GM19324 (cell line): ENCODE data around the gene TRERF1.
"Not testable (repeated sequence)": the region's sequence is repeated elsewhere in the genome, so short reads cannot be mapped to it uniquely, and the experiment has no call there.

Source experiments
- ATAC-seq: cut with Tn5 transposase; IDR thresholded peaks from one replicate; pipeline ENCODE4 v1.9.1; 2021; ENCODE audit warnings: mild to moderate bottlenecking, moderate library complexity; ENCODE audit not compliant: unreplicated experiment, low FRiP score

Gene TRERF1, protein sequence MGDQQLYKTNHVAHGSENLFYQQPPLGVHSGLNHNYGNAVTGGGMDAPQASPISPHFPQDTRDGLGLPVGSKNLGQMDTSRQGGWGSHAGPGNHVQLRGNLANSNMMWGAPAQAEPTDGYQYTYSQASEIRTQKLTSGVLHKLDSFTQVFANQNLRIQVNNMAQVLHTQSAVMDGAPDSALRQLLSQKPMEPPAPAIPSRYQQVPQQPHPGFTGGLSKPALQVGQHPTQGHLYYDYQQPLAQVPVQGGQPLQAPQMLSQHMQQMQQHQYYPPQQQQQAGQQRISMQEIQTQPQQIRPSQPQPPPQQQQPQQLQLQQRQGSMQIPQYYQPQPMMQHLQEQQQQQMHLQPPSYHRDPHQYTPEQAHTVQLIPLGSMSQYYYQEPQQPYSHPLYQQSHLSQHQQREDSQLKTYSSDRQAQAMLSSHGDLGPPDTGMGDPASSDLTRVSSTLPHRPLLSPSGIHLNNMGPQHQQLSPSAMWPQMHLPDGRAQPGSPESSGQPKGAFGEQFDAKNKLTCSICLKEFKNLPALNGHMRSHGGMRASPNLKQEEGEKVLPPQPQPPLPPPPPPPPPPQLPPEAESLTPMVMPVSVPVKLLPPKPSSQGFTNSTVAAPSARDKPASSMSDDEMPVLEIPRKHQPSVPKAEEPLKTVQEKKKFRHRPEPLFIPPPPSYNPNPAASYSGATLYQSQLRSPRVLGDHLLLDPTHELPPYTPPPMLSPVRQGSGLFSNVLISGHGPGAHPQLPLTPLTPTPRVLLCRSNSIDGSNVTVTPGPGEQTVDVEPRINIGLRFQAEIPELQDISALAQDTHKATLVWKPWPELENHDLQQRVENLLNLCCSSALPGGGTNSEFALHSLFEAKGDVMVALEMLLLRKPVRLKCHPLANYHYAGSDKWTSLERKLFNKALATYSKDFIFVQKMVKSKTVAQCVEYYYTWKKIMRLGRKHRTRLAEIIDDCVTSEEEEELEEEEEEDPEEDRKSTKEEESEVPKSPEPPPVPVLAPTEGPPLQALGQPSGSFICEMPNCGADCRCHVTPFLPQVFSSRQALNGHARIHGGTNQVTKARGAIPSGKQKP (N-terminal part only)

DNA sequence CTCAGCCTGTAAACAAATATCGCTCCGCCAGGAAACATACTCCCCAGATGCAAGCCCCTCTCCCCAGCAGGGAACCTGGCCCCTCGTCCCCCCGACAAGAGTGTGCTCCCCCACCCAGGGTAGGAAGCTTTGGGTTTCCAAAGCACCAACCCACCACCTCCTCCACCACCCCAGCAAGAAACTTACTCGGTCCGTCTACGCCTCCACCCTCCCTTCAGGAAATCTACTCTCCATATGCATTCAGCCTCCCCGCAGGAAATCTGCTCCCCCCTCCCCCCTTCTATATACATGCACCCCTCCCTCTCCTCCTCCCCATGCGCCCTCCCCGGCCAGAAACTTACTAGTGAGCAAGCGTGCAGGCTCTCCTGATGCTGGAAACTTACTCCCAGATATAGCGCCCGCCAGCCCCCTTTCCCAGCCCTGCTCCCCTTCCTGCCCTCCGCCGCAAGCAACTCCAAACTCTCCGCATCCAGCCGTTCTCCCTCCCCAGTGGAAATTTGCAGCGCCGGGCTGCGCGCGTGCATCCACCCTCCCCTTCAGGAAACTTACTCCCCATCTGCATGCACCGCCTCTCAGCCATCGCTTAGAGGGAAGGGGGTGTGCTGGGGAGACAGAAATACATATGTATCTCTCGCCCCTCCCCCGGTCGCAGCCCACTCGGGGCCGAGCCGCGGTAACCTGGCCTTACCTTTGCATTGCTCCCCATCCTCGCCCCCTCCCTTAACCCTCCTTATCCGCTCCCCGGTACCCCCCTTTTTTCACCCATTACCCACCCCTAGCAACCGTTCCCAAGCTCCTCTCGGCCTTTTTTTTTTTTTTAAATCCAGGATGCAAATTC is at the start of gene TRERF1:
TRERF1 (minus strand) TSS at position 594 of the 838 bp plus-strand sequence. CDS start 182,336 bp downstream, outside the sequence.
- ATAC-seq, result no peak

DNA sequence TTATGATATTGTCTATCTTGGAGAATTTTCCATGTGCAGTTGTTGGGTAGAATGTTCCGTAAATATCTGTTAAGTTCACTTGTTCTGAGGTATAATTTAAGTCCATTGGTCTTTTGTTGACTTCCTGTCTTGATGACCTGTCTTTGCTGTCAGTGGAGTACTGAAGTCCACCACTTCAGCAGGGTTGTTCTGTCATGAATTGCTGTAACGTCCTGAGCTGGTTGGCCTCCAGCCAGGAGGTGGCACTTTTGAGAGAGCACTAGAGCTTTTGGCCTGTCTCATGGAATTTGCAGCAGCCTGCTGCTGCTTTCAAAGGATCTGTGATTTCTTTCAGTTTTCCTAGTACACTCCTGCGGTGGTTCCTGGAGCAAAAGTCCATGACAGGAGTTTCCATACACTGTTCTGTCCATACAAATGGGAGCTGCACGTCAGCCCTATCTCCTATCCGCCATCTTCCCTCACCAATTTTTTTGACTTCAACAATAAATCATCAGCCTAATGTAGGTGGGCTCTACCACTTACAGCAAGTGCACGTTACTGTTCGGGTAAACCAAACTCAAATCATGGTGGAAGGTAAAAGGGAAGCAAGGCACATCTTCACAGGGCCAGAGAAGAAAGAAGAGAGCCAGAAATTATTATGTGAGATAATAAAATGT is 46.9 kb upstream of the TRERF1 start:
- ATAC-seq, result no peak

DNA sequence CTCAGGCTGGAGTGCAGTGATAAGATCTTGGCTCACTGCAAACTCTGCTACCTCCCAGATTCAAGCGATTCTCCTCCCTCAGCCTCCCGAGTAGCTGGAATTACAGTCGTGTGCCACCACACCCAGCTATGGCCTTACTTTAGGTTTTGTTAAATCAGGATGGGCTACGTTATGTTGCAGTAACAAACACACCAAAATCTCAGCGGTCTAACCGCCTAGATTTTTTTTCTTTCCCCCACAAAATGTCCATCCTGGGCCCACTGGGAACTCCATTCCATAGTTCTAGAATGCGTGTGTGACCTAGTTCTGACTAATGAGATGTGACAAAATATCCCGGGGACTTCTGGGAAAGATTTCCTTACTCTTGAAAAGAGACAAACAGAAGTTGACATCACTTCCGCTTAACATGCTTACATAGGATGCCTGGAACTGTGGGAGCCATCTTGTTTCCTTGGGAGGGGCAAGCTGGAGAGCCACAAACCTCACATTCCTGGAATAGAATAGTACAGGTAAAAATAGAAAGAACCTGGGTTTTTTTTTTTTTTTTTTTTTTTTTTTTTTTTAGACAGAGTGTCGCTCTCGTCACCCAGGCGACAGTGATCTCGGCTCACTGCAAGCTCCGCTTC is 42.3 kb upstream of the TRERF1 start:
- no peak for ATAC-seq

DNA sequence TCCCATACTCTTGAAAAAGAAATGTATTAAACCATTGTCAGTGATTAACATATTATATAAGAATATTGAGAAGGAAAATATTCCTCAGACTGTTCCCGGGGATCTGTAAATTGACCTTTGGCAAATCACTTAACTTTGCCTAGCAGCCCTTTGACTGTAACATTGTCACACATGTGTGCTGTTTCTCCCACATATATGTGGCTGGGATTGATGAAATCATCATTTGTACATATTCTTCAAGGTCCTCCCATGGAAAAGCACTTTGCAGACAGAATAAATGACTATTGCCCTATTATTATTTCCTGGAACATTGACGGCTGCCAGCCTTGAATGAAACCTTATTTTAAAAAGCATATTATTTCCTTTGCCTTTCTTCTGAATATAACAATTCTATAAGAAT is 36.4 kb upstream of the TRERF1 start:
- no peak for ATAC-seq

DNA sequence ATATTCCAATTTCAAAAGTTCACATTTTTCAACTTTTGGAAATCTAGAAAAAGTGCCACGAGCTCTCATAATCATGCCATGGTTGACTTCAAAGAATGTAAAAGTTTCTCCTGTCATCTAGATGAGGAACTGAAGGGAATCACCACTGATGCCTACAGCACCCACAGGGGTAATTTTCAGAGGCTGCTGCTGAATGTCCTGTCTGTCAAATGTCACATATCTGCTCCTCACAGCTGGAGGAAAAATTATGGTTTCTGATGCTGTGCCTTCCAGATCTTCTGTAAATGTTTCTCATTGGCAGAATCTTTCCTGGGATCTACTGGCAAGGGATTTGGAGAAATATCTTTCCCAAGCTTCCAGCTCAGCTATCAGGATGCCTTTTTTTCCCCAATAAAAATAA is 32.5 kb upstream of the TRERF1 start:
- ATAC-seq, result no peak

DNA sequence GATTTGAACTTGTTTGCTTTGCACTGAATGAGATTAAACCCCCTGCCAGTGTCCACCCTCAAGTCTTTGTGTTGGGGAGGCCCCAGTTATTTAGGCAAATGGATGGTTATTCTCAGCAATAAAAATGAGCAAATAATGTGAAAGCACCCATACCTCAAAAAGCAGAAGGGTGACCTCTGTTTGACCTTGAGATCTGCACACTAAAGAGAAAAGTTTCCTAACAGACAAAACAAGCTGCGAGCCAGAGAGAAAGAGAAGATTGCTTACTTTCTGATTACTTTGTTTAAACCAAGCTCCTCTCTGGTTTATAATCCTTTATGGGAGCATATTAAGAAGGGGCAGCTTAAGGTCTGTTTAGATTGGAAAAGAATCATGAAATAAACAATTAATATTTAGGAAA is 30.4 kb upstream of the TRERF1 start:
- no peak for ATAC-seq

DNA sequence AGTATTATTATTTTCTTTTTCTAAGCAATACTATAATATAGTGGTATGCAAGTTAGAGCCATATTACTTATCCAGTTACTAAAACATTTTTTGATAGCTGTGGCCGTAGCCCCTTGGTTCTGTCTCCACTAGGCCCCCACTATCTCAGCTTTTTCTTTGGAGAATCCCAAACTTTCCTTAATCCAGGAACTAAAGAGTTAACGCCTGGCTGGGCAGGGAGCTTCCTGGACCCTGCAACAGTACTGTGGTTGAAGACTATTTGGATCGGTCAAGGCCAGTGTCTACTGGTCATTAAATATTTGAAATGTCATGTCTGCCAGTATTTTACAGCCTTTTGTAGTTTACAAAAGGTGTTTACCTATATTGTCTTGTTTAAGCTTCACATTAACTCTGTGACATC is 20.0 kb upstream of the TRERF1 start:
- ATAC-seq, result no peak

DNA sequence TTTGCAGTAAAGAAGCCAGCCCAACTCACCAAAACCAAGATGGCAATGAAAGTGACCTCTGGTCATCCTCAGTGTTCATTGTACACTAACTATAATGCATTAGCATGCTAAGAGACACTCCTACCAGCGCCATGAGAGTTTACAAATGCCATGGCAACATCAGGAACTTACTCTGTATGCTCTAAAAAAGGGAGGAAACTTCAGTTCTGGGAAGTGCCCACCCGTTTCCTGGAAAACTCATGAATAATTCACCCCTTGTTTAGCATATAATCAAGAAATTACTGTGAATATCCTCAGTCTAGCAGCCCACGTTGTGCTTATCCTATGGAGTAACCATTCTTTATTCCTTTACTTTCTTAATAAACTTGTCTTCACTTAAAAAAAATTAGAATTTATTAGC is 19.4 kb upstream of the TRERF1 start:
- no peak for ATAC-seq

DNA sequence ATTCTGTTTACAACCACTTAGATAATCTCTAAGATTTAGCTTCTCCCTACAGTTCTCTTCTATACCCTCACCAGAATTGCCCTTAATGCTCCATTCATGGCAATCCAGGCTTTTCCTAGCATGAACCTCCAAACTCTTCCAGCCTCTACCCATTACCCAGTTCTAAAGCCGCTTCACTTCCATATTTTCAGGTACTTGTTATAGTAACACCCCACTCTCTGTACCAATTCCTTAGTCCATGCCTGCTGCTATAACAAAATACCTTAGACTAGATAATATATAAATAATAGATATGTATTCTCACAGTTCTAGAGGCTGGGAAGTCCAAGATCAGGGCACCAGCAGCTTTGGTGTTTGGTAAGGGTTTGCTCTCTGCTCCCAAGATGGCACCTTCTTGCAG is 16.5 kb upstream of the TRERF1 start:
- no peak for ATAC-seq

DNA sequence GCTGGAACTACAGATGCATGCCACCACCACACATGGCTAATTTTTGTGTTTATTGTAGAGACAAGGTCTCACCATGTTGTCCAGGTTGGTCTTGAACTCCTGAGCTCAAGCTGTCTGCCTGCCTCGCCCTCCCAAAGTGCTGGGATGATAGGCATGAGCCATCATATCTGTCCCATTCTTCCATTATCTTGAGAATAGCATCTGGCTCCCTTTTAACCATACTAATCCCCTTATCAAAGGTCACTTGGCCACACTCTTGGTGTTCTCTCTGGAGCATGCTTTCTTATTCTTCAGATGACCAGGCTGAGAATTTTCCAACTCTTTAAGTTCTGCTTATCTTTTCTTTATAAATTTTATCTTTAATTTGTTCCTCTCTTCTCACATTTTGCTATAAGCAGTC is 15.9 kb upstream of the TRERF1 start:
- ATAC-seq, result no peak

DNA sequence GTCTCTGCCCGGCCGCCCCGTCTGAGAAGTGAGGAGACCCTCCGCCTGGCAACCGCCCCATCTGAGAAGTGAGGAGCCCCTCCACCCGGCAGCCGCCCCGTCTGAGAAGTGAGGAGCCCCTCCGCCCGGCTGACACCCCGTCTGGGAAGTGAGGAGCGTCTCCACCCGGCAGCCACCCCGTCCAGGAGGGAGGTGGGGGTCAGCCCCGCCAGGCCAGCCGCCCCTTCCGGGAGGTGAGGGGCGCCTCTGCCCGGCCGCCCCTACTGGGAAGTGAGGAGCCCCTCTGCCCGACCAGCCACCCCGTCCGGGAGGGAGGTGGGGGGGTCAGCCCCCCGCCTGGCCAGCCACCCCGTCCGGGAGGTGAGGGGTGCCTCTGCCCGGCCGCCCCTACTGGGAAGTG is 14.7 kb upstream of the TRERF1 start:
- not testable (repeated sequence) for ATAC-seq

DNA sequence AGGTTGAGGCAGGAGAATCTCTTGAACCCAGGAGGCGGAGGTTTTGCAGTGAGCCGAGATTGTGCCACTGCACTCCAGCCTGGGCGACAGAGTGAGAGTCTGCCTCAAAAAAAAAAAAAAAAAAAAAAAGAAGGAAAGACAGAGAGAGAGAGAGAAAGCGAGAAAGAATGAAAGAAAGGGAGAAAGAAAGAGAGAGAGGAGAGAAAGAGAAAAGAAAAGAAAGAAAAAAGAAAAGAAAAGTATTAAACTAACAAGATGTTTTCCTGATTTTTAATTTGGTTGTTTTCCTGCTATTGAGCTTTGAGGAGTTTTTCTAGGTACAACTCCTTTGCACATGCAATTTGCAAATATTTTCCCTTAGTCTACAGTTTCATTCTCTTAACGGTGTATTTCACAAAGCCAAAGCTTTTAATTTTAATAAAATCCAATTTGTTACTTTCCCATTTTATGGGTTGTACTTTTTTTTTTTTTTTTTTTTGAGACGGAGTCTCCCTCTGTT is 10.8 kb upstream of the TRERF1 start:
- ATAC-seq, result no peak

DNA sequence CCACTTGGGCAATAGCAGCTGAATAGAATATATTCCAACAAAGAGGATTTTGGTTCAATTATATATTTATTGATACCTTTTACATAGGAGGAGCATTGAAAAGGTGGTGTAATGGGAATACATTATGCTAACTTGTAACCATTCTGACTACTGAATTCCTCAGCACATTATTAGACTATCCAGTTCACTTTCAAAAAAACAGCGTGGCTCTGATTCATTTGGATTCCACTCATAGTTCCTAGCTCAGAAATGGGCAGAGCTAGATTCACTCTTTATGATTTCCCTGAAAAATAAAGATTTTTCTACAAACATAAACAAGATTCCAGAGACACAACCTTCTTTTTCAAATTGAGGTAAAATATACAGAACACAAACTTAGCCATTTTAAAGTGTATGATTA is 9.2 kb upstream of the TRERF1 start:
- ATAC-seq, result no peak

DNA sequence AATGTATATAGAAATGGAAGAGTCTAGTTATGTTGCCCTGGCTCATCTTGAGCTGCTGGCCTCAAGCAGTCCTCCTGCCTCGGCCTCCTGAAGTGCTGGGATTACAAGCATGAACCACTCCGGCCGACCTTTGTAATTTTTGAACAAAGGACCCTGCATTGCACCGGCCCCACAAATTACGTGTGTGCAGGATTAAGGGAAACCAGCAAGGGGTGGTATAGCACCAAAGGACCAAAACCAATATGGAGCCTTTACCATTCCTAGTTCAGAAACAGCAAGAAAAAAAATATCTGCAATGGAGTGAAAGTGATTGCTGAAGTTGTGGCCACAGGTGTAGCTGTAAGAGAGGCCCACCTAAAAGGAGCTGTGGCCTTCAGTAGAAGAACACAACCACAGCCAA is 8.2 kb upstream of the TRERF1 start:
- no peak for ATAC-seq

DNA sequence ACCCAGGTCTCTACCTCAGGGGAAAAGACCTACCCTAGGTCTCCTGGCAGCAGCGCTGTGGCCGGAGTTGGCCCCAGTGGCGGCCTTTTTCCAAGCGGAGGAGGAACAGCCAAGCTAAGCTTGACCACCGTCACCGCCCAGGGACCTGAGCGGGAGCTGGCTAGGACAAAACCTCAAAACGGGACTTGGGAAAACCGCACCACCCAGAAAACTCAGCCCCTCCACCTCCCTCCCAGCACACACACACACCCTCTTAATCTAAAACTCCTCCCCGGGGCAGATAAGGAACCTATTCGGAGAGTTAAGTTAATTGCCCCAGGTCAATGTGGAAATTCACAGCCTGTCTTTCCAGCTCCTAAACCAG is 2.7 kb upstream of the TRERF1 start:
- no peak for ATAC-seq

DNA sequence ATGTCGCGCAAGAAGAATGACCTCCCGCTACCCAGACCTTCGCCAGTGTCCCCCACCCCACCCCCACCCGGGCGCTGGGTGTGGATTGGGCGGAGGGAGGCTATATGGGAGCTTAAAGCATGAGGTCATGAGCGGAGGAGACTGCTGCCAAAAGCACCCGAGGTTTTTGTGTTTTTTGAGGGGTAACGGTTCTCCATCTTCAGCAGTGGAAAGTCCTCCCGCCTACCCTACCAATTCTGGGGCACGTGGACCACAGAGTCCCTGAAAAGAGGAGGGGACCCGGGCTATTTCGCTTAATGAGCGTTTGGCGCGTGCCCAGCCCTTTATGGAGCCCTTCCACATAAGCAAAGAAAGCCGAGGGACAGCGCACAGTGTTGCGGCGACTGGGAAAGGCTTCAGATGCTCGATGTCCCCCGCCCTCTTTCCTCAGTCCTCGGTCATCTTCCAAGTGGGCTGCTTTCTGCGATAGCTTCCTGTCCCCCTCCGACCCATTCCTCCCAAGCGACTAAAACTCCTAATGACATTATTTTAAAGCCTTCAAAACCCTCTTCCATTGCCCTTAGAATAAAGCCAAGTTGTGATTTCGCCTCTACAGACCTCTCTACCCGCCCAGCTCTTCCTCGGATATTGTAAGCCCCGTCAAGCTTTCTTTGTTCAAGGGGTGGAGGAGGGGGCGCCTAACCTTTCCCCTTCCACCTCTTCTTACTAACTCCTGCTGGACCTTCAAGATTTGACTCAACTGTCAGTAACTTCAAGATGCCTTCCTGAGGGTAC is 2.1 kb upstream of the TRERF1 start:
- no peak for ATAC-seq

DNA sequence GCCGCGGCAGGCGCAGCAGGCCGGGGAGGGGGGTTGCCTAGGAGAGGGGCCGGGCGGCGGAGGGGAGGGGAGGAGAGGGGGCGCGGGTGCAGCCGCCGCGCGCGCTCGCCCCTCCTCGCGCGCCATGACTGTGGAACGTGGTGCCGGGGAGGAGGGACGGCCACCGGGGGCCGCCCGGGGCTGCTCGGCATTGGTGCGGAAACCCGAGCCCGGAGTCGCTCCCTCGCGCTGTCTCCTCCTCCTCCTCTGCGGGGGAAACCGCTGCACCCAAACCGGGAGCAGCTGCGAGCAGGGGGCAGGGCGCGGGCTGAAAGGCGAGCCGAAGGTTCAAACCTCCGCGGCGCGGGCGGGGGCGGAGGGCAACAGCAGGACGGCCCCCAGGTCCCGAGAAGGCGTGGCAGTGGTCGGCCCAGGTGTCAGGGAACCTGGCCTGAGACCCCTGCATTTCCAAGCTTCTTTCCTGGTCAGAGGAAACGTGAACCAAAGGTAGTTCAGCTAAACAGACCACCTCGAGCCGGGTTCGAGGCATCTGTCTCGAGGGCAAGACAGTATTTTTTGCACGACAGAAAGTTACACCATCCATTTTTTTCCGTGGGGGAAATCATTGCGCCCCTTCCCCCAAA is 1.4 kb upstream of the TRERF1 start:
- ATAC-seq, result peak; percentile 53
